GM10266 (cell line): Measurements from ENCODE around the gene DNER.
"Not testable (repeated sequence)": the region's sequence is repeated elsewhere in the genome, so short reads cannot be mapped to it uniquely, and the experiment has no call there.

ENCODE experiments used
- DNase-seq: peaks from one replicate; pipeline ENCODE4 v3.0.0; 2012; ENCODE audit errors: extremely low spot score
- TF ChIP-seq, protein P1 (sequence below): IDR thresholded peaks from 2 replicates; pipeline ENCODE4 v1.5.1; 2012; ENCODE audit warnings: mild to moderate bottlenecking, low read depth; ENCODE audit not compliant: control insufficient read depth, insufficient read depth; ENCODE audit errors: missing control alignments

The DNER gene

DNA sequence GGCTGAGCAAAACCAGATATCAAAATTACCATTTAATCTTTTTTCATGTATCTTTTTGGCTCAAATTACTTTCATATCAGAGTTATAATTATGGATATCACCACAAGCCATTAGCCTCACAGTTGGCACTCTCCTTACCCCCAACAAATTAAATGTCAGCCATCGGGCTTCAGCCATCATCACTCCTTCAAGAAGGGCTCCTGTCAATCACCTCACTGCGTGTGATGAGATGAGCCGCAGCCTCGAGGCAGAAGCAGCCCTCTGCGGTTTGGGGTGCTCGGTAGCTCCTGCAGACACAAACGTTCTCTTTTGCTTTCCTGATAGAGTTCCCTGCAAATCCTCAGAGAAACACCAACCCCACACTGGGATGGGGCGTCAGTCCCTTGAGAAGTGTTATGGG lies 94.1 kb downstream of the DNER start:
- no peak for DNase-seq
- TF ChIP-seq, protein P1, sequence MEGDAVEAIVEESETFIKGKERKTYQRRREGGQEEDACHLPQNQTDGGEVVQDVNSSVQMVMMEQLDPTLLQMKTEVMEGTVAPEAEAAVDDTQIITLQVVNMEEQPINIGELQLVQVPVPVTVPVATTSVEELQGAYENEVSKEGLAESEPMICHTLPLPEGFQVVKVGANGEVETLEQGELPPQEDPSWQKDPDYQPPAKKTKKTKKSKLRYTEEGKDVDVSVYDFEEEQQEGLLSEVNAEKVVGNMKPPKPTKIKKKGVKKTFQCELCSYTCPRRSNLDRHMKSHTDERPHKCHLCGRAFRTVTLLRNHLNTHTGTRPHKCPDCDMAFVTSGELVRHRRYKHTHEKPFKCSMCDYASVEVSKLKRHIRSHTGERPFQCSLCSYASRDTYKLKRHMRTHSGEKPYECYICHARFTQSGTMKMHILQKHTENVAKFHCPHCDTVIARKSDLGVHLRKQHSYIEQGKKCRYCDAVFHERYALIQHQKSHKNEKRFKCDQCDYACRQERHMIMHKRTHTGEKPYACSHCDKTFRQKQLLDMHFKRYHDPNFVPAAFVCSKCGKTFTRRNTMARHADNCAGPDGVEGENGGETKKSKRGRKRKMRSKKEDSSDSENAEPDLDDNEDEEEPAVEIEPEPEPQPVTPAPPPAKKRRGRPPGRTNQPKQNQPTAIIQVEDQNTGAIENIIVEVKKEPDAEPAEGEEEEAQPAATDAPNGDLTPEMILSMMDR, result no peak

DNA sequence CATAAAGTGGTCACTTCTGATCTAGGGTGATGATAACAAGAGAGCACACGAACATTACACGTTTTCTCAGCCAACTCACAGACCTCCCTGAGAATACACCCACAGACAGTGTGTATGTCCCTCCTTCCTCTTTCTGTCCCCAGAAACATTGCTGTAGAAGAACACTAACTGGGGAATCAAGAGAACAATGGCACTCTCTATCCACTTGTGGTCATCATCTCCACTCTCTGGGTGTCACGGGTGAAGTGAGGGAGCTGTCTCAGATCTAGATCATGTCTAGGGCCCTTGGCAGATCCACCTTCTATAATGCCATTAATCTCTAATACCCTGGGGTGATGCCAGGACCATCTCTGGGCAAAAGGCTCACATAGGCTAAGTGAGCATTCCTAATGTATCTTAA lies 97.9 kb downstream of the DNER start:
- no peak for DNase-seq
- TF ChIP-seq, protein P1, result no peak

DNA sequence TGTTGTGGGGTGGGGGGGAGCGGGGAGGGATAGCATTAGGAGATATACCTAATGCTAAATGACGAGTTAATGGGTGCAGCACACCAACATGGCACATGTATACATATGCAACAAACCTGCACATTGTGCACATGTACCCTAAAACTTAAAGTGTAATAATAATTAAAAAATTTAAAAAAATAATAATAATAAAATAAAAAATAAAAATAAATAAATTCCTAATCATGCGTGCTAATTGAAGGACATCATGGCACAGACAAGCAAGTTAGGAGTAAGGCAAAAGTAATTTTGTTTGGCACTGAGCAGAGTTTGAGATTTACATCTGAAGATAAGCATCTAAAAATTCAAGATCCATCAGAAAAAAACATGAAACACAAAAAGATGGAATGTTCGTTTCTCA lies 100.3 kb downstream of the DNER start:
- not testable (repeated sequence) for DNase-seq

DNA sequence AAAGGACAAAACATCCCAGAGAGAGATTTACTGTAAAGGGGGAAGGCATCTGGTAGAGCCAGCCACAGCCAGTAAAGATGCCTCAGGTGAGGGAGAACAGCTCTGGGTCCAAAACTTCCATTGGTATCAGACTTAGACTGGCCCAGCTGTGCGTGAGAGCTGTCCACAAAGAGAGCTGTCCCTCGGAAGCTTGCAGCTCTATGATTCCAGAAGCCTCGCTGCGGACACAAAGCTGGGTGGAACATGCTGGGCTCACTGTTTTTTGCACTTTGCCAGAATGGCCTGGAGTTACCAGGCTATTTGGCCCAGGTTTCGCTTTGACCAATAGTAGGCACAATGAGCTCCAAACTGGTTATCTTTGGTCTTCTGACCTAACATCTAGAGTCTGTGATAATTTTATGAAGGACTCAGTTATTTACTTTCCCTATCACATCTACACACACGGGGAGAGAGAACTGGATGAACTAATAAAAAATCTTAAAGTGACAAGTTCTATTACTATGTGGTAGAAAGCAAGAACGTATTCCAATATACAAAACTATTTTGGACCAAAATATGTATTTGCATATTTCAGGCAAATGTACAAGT lies 101.9 kb downstream of the DNER start:
- DNase-seq, result no peak
- TF ChIP-seq, protein P1, result no peak

DNA sequence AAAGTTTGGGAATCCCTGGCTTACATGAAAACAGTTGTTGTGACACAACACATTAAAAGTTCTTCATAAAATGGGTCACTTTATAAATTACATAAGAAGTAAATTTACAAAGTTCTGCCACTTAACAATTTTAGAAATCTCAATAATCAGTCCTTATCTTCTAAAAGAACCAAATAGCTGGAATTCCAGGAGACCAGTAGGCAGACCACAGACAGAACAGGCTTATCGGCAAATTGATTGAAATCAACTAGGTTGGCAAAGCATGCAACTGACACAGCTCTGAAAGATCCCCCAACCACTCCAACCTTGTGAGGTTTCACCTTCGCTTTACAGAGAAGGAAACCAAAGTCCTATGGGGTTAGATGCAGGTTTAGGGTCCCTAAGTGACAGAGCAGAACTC lies 103.0 kb downstream of the DNER start:
- TF ChIP-seq, protein P1, result no peak
- no peak for DNase-seq

DNA sequence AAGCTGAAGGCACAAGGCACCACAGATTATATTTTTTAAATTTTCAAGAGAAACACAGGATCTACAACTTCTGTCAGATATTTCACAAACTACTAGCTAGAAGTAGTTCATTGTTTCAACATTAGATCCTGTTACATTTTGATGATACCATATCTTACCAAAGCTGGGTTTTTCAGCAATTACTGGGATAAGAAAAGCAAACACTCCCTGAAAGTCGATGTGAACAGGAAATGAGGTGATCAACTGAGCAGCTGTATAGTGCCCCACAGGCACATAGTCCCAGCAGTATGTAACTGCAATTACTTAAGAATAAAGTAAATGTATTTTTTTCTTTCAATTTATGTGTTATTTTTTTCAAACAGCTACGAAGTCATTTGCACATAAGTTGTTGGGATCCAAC lies 103.5 kb downstream of the DNER start:
- TF ChIP-seq, protein P1, result no peak
- no peak for DNase-seq

DNA sequence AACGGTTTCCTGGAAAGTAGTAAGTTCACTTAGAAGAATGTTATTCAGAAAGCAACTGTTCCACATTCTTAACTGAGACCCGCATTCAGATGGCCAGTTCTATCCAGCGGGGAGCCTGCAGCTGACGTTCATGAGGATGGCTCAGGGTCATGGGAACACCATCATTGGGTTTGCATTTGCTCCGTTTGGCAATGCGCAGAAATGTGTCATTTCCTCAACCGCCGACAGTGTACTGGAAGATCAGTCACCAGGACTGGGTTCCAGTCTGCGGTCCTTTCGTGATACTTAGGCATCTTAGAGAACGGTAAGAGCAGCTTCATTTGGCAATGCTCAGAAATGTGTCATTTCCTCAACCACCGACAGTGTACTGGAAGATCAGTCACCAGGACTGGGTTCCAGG lies 104.0 kb downstream of the DNER start:
- TF ChIP-seq, protein P1, result no peak
- no peak for DNase-seq

DNA sequence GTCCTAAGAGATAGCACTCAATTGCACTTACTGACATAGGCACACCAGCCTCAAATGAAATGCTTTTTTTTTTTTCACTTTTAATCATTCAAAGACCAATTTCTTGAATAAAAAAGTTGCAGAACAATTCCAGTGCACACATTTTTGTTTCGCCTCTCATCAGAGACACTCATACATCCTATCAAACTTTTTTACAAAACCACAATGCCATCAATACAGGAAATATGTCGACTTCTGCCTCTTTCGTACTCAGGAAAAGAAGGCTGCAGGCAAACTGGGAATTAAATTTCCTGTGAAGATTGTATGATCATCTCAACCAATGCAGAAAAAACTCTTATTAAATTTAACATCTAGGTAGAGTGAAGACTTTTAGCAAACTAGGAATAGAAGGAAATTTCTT lies 112.4 kb downstream of the DNER start:
- DNase-seq, result no peak

More for the DNA sequence above, 112.4 kb downstream of the DNER start:
- TF ChIP-seq, protein P1, result no peak
